Spleen (tissue), 7 donors: ENCODE measurements around the gene HTR3D.
"Not testable (repeated sequence)": the region's sequence is repeated elsewhere in the genome, so short reads cannot be mapped to it uniquely, and the experiment has no call there.

ENCODE experiments used
- CTCF ChIP-seq, 11 experiments: fragments of 200-600 bp in 7 of 11; fragments of 450-650 bp in 4 of 11; sonication (generic) in 4 of 11; IDR thresholded peaks in 8 of 11; conservative IDR thresholded peaks in 3 of 11; 1 replicate in 7 of 11; 2 replicates in 4 of 11; pipeline versions ENCODE4 v1.4.0 to v1.8.0; 2016 to 2021; ENCODE audit warnings: antibody characterized with exemption in 11 of 11, inconsistent platforms in 4 of 11, mild to moderate bottlenecking in 1 of 11
- POLR2A ChIP-seq, 3 donors: fragments of 450-650 bp; IDR thresholded peaks; one replicate each; pipeline ENCODE4 v1.5.1; 2017; ENCODE audit warnings: antibody characterized with exemption in 3 of 3, mild to moderate bottlenecking in 1 of 3
- donor health status: DM: no; HTN: no; CAD: no; lungs with moderate emphysema.
- donor health status: DM: no; HTN: no; CAD: no.
- donor health status: DM: no; HTN: no; CAD: no.

DNA sequence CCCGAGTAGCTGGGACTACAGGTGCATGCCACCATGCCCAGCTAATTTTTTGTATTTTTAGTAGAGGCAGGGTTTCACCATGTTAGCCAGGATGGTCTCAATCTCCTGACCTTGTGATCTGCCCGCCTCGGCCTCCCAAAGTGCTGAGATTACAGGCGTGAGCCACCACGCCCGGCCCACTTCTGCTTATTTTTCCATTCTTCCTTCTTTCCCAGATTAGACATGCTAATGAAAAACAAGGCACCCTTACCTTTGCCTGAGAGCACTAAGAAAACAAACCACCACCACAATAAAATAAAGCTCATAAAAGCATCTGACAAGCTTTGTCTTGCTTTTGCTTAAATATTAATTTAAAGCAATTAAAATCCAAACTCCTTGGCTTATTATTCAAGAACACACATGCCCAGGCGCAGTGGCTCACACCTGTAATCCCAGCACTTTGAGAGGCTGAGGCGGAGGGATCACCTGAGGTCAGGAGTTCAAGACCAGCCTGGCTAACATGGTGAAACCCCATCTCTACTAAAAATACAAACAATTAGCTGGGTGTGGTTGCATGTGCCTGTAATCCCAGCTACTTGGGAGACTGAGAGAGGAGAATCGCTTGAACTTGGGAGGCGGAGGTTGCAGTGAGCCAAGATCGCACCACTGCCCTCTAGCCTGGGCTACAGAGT, 24.3 kb upstream of the HTR3D start:
- TF ChIP-seq POLR2A (IDR thresholded peaks at IDR 0.05); CTCF (IDR thresholded peaks at IDR 0.05 in 8 of 11, conservative IDR thresholded peaks at IDR 0.05 in 3 of 11): not testable (repeated sequence)
